SHP77 treated with DMSO at 0.1 percent for 48 hours (cell line): ENCODE results near the gene ATXN2L.
"Not testable (repeated sequence)": the region's sequence is repeated elsewhere in the genome, so short reads cannot be mapped to it uniquely, and the experiment has no call there.

Source experiments
- DNase-seq: peaks from one replicate; lab custom pipeline; 2025; lab: John Stamatoyannopoulos, UW

ATXN2L gene

GRCh38 chr16:28837672-28838557 lies 15.1 kb downstream of the ATXN2L start:
- DNase-seq = no peak

- DNase-seq = no peak
These were observed 15.7 kb downstream of the ATXN2L start for GRCh38 chr16:28838558-28838918.

GRCh38 chr16:28839004-28839639 lies 16.3 kb downstream of the ATXN2L start:
- DNase-seq = no peak

GRCh38 chr16:28839899-28840298 lies 17.1 kb downstream of the ATXN2L start:
- DNase-seq = no peak

- DNase-seq = no peak
These were observed 19.9 kb downstream of the ATXN2L start for GRCh38 chr16:28842696-28843095.

- DNase-seq = no peak
These were observed 21.0 kb downstream of the ATXN2L start for GRCh38 chr16:28843766-28844165.

GRCh38 chr16:28844226-28844885 lies 21.6 kb downstream of the ATXN2L start:
- no peak for DNase-seq

GRCh38 chr16:28845293-28845692 lies 22.5 kb downstream of the ATXN2L start:
- DNase-seq = no peak

- DNase-seq = no peak
These were observed 22.9 kb downstream of the ATXN2L start for GRCh38 chr16:28845761-28846079.

- DNase-seq = peak; percentile 98
These were observed 23.5 kb downstream of the ATXN2L start, which contains the start of gene TUFM for GRCh38 chr16:28846080-28846932. TSS of gene TUFM (minus strand) at chr16:28846348. CDS start at chr16:28846269, 79 bp downstream.

GRCh38 chr16:28846933-28847273 lies 24.1 kb downstream of the ATXN2L start:
- no peak for DNase-seq

- no peak for DNase-seq
These were observed 35.6 kb downstream of the ATXN2L start for GRCh38 chr16:28858421-28858820.

GRCh38 chr16:28859326-28859725 lies 36.5 kb downstream of the ATXN2L start:
- DNase-seq = no peak

GRCh38 chr16:28863929-28864793 lies 41.4 kb downstream of the ATXN2L start:
- no peak for DNase-seq

- DNase-seq = no peak
These were observed 42.3 kb downstream of the ATXN2L start for GRCh38 chr16:28865001-28865688.

GRCh38 chr16:28865722-28866453 lies 43.1 kb downstream of the ATXN2L start:
- DNase-seq = no peak

- no peak for DNase-seq
These were observed 43.6 kb downstream of the ATXN2L start for GRCh38 chr16:28866454-28866804.

GRCh38 chr16:28867241-28867640 lies 44.4 kb downstream of the ATXN2L start:
- no peak for DNase-seq

GRCh38 chr16:28867646-28868045 lies 44.8 kb downstream of the ATXN2L start:
- DNase-seq = not testable (repeated sequence)

GRCh38 chr16:28869201-28869600 lies 46.4 kb downstream of the ATXN2L start:
- no peak for DNase-seq
